Embryonic facial prominence (tissue), 1 donor: ENCODE measurements around the gene NPW.
"Not testable (repeated sequence)": the region's sequence is repeated elsewhere in the genome, so short reads cannot be mapped to it uniquely, and the experiment has no call there.

Experiments used
- DNase-seq: peaks from one replicate; pipeline ENCODE4 v3.0.0-alpha.2; 2016; ENCODE audit errors: extremely low spot score

Gene NPW

GRCh38 chr16:2023092-2024031, 3.8 kb downstream of the NPW start:
- no peak for DNase-seq

- no peak for DNase-seq
These were observed 4.4 kb downstream of the NPW start for GRCh38 chr16:2024032-2024420.

DNA sequence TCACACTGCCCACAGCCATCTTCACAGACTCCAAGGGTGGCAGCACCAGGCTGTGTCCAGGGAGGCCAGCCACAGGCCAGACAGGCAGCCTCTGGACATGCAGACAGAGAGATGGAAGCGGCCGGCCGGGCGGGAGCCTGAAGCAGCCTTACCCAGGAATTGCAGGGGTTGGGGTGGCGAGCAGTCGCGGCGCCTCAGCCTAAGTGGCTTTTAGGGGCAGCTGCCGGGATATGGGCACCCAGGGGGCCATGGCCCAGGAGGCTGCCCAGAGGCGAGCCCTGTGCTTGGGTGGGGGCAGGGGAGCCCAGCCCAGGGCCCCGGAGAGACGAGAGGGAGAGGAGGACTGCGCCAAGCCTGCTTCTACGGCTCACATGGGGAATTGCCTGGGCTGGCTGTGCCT, 5.7 kb downstream of the NPW start:
- DNase-seq, result no peak

DNA sequence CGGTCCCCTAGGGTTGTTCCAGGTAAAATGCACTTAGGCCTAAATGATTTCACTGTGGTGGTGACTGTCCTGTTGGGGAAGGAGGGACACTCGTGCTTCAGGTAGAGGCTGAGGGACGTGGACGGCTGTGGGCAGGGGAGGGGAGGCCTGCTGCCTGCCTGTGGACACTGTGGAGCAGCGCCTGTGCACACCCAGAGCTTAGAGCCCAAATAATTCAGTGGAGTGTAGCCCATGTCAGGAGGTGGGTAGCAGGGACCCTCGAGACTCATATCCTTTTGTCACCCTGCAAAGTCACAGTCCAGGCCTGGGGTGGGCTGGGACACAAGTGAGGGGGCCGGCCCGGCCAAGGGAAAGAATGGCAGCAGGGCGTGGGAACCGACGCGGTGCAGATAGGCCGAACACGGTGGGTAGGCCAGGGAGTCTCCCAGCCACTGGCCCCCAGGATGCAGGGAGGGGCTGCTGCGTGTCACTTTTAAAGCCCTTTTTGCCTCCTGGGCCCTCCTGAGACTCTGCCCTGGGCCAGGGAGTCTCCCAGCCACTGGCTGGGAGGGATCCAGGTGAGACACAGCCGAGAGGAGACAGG, 6.4 kb downstream of the NPW start:
- DNase-seq, result no peak

GRCh38 chr16:2026461-2027023, 7.0 kb downstream of the NPW start, which contains the start of gene NHERF2:
NHERF2 (plus strand) TSS chr16:2026902; CDS start chr16:2027006, 104 bp downstream.
- DNase-seq, result no peak

- DNase-seq, result no peak
These were observed 7.7 kb downstream of the NPW start for GRCh38 chr16:2027024-2028010.

DNA sequence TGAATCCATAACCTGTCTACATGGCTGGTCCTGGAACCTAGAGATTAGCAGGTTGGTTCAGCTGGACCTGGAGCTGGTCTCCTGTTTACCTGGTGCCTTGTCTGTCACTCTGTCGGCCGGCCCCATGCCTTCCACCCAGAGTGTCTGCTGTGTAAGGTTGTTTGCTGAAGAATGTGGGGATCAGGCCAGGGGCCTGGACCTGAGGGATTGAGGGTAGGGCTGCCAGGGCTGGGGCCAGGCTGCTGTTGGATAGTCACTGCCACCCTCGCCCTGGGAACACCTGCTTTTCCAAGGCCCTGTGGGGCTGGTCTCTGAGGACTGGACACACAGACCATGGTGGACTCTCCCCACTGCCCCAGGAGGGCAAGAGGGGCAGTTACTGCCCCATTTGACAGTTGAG, 8.6 kb downstream of the NPW start:
- no peak for DNase-seq

DNA sequence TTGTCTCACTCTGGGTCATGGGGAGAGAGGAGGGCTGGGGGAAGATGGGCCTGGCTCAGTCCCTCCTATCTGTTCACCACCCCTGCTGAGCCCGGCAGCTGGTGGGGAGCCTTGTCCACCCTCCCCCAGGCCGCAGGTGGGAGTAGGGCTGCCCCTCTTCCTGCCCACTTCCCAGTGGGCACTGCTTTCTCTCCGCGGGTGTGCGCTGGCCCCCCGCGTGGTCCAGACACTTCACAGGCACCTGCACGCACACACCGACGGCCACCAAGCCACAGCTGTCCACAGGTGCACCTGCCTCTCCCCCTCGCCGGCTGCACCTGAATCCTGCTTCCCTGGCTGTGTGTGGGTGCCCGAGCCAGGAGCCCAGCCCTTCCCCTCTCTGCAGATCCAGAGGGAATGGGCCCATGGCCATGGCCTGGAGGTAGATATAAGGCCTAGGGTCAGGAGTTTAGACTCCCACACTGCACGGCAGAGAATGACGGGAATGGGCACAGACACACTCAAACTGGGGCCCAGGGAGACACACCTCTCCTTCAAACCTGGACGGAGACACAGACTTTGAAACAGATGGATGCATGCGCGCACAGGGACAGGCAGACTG, 9.1 kb downstream of the NPW start:
- no peak for DNase-seq

DNA sequence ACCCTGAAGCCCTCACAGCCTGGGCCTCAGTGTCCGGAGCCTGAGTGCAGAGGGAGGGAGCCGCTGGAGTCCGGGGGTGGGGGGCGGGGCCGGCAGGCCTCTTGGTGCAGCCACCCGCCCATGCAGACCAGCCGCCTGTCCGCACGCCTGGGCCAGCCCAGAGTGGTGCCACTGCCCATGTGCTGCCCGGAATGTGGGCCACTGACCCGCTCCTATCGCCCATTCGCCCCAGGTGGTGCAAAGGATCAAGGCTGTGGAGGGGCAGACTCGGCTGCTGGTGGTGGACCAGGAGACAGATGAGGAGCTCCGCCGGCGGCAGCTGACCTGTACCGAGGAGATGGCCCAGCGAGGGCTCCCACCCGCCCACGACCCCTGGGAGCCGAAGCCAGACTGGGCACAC, 9.8 kb downstream of the NPW start:
- no peak for DNase-seq

DNA sequence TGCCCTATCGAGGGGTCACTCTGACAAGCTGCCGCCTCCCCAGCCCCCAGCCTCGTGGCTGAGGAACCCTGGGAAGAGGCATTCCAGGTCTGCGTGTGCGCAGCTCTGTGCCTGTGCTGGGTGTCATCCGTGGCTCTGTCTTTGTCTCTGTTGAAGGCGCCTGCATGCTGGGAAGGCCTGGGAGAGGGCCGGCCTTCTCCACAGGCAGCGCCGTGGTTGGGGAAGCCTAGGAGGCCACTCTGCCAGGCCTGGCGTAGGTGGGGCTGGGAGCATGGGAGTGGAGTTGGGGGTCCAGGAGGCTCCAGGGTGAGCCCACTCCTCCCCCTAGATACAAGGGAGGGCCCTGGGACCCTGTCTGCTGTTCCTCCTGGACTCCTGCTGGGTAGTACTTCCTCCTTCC, 10.5 kb downstream of the NPW start:
- no peak for DNase-seq

GRCh38 chr16:2031081-2031577, 11.5 kb downstream of the NPW start:
- no peak for DNase-seq

GRCh38 chr16:2032285-2033056, 12.9 kb downstream of the NPW start:
- no peak for DNase-seq

DNA sequence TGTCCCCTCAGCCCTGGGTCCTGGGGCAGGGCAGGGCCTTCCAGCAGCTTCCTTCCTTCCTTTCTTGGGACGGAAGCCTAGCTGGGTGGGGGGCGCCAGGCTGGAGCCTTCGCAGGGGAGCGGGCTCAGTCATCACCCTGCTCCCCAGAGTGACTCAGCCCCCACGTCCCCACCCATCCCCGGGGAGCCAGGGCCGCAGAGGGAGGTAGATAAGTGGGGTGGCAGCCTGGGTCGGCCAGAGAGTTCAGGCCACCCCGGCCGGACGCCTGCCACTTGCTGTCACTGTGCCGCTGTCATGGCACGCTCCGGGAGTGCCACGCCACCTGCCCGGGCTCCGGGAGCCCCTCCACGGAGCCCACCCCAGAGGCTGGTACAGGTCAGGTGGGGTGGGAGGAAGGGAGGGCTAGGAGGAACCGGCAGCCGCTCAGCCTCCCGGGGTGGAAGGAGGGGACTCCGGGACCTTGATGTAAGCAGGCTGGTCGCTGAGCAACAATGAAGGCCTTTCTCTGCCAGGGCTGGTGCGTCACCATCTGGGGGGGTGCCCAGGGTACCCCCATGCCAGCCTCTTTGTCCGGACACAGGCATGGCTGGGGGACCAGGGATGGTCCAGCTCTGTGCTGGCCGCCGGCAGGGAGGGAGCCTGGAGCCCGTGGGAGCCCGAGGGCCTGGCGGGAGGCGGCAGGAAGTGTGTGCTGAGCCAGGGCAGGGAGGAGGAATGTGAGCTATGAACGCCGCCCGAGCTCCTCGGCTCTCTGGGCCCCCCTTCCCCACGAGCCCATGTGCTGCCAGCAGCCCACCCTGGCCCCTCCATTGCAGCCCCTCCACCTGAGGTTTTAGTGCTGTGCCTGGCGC, 13.7 kb downstream of the NPW start:
- DNase-seq, result no peak

- not testable (repeated sequence) for DNase-seq
These were observed 14.5 kb downstream of the NPW start for GRCh38 chr16:2033909-2034695.

DNA sequence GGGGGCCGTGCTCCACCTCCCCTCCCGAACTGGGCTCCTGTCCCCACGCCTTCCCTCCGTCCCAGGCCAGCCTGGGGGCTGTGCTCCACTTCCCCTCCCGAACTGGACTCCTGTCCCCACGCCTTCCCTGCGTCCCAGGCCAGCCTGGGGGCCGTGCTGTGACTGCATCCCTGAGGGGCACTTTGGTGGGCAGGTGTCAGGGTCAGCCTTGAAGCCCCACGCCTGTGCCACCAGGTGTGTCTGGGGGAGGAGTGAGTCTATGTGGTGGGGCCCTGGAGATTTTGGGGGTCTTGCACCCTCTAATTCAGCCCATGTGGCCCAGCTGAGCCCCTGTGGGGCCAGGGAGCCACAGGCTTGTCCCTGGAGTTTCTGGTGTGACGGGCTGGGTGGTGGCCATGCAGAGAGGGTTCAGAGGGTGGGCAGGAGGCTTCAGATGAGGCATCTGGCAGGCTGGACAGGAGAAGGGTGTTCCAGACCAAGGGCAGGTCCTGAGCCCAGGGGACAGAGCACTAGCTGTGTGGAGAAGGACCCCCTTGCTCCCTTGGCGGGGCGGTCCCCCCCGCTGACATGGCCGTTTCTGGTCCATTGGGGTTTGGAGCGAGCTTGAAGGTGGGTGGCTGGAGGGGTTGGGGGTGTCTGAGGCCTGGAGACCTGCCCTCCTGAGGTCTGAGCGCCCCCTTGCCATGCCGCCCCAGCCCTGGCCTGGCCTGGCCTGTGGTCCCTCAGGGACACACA, 15.3 kb downstream of the NPW start:
- no peak for DNase-seq

DNA sequence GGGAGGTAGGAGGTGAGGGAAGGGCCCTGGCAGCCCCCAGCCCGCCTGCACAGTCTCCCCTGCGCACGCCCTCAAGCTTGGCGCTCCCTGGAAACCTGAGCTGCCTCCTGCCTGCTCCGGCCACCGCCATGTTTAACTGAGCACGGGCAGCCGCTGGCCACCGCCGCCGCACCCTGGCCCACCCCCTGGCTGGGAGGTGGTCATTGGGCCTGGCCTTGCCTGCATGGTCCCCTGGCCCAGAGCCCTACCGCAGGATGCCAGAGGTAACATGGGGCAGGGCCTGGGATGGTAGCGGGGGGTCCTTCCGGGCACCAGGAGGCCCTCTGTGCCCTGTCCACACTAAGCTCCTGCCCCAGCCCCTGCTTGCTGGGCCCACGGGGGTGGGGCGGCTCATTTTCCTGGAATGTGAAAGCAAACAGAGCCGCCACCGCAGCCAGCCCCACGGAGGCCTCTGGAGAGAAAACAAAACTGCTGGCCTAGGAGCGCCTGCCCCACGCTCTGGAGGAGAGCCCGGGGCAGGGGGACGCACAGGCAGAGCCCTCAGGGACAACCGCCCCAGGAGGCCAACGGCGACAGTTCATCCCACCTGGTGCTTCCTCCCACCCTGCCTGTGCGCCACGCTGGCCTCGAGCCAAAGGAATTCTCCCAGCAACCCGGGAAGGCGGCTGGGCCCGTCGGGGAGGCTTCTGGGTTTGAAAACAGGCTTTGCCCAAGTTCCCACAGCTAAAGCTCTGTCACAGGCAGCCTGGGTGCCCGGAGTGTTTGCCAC, 16.0 kb downstream of the NPW start:
- no peak for DNase-seq
